ENCODE data around the gene PCP2.

- TF ChIP-seq SNAI2 (CRISPR knock-in tag; IDR thresholded peaks at IDR 0.05) = no peak
- TF ChIP-seq GLIS3 (CRISPR knock-in tag; IDR thresholded peaks at IDR 0.05) = no peak
- TF ChIP-seq PATZ1 (CRISPR knock-in tag; IDR thresholded peaks at IDR 0.05; ENCODE audit: borderline replicate concordance) = no peak
- no peak for TF ChIP-seq ARNTL (CRISPR knock-in tag; IDR thresholded peaks at IDR 0.05; ENCODE audit: borderline replicate concordance, low read depth)
- TF ChIP-seq ZFP30 (CRISPR knock-in tag; IDR thresholded peaks at IDR 0.05) = no peak
- TF ChIP-seq TSHZ2 (CRISPR knock-in tag; IDR thresholded peaks at IDR 0.05) = no peak
- TF ChIP-seq PPARA (CRISPR knock-in tag; IDR thresholded peaks at IDR 0.05; ENCODE audit: borderline replicate concordance) = no peak
- TF ChIP-seq TCF4 (CRISPR knock-in tag; IDR thresholded peaks at IDR 0.05; ENCODE audit: borderline replicate concordance) = no peak
- no peak for TF ChIP-seq ZFP3 (CRISPR knock-in tag; IDR thresholded peaks at IDR 0.05)
- TF ChIP-seq, protein P1, sequence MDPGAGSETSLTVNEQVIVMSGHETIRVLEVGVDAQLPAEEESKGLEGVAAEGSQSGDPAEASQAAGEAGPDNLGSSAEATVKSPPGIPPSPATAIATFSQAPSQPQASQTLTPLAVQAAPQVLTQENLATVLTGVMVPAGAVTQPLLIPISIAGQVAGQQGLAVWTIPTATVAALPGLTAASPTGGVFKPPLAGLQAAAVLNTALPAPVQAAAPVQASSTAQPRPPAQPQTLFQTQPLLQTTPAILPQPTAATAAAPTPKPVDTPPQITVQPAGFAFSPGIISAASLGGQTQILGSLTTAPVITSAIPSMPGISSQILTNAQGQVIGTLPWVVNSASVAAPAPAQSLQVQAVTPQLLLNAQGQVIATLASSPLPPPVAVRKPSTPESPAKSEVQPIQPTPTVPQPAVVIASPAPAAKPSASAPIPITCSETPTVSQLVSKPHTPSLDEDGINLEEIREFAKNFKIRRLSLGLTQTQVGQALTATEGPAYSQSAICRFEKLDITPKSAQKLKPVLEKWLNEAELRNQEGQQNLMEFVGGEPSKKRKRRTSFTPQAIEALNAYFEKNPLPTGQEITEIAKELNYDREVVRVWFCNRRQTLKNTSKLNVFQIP (CRISPR knock-in tag; IDR thresholded peaks at IDR 0.05; ENCODE audit: borderline replicate concordance, low read depth) = no peak
- TF ChIP-seq ZC3H10 (CRISPR knock-in tag; IDR thresholded peaks at IDR 0.05) = no peak
- TF ChIP-seq ZNF8 (CRISPR knock-in tag; IDR thresholded peaks at IDR 0.05) = no peak
- no peak for TF ChIP-seq CREB5 (CRISPR knock-in tag; IDR thresholded peaks at IDR 0.05; ENCODE audit: low read depth)
- TF ChIP-seq ZNF565 (CRISPR knock-in tag; conservative IDR thresholded peaks at IDR 0.05; ENCODE audit: low read depth) = no peak
Observed at GRCh38 chr19:7612282-7613274, 20.9 kb downstream of the PCP2 start.
